GM18951 (cell line): Measurements from ENCODE around the gene NFILZ.
"Not testable (repeated sequence)": the region's sequence is repeated elsewhere in the genome, so short reads cannot be mapped to it uniquely, and the experiment has no call there.

Experiments
- POLR2A ChIP-seq: IDR thresholded peaks from 4 replicates; pipeline ENCODE4 v1.6.1; 2011; ENCODE audit warnings: mild to moderate bottlenecking; ENCODE audit not compliant: insufficient read length, insufficient read depth; ENCODE audit errors: extremely low read depth
- in situ Hi-C: fragments of 300-500 bp; cut with MboI; formaldehyde crosslinking; loops from one replicate; pipeline ENCODE4 v1.12.0; 2022; ENCODE audit warnings: low sequenced_read_pairs, mixed read lengths, inconsistent platforms; ENCODE audit not compliant: unreplicated experiment

NFILZ gene

DNA sequence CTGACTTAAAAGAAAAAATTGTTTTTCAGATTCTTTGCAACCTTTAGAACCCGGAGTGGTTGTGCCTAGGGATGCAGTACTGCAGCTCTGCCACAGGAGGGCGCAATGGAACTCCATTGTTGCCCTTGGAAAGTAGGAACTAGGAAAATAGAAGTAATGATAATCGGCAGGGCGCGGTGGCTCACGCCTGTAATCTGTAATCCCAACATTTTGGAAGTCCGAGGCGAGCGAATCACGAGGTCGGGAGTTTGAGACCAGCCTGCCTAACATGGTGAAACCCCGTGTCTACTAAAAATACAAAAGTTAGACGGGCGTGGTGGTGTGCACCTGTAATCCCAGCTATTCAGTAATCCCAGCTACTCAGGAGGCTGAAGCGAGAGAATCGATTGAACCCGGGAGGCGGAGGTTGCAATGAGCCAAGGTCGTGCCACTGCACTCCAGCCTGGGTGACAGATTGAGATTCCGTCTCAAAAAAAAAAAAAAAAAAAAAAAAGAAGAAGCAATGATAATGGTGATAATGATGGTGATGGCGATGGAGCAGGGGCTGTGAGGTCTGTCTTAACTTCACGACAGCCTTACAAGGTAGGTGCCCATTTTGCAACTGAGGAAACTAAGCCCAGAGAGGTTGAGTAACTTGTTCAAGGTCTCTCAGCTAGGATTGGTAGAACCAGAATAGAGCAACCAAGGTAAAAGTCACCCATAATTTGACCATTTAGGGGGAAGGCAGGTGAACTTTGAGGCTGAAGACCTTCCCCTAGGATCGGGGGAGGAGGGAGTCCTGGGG is 14.4 kb upstream of the NFILZ start:
- in situ Hi-C loops, result no loop called here
- no peak for TF ChIP-seq POLR2A

DNA sequence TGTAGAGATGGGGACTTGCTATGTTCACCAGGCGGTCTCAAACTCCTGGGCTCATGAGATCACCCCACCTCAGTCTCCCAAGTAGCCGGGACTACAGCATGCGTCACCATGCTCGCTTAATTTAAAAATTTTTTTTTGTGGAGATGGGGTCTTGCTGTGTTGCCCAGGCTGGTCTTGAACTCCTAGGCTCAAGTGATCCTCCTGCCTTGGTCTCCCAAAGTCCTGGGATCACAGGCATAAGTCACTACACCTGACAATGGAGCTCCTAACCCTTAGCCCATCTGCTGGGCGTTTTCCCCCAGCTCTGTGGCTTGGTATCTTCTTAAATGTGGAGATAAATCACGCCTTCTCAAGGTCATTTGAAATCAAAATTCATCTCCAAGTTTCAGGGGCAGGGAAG is 13.6 kb upstream of the NFILZ start:
- TF ChIP-seq POLR2A, result no peak
- in situ Hi-C loops, result no loop called here

DNA sequence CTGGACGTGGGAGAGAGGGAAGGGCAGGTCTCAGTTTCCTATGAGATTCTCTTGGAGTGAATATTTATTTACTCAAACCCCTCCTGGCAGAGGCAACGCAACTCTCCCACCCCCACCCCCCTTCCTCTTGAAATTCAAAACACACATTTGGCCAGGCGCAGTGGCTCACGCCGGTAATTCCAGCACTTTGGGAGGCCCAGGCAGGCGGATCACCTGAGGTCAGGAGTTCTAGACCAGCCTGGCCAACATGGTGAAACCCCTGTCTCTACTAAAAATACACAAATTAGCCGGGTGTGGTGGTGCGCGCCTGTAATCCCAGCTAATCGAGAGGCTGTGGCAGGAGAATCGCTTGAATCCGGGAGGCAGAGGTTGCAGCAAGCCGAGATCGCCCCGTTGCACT is 13.1 kb upstream of the NFILZ start:
- in situ Hi-C loops, result not testable (repeated sequence)

- in situ Hi-C loops, result no loop called here
- no peak for TF ChIP-seq POLR2A
Observed at GRCh38 chr19:8617984-8618383, 12.4 kb upstream of the NFILZ start.

- in situ Hi-C loops, result no loop called here
- no peak for TF ChIP-seq POLR2A
Observed at GRCh38 chr19:8618751-8619150, 11.7 kb upstream of the NFILZ start.

GRCh38 chr19:8622886-8623285 is 7.5 kb upstream of the NFILZ start:
- in situ Hi-C loops, result not testable (repeated sequence)

DNA sequence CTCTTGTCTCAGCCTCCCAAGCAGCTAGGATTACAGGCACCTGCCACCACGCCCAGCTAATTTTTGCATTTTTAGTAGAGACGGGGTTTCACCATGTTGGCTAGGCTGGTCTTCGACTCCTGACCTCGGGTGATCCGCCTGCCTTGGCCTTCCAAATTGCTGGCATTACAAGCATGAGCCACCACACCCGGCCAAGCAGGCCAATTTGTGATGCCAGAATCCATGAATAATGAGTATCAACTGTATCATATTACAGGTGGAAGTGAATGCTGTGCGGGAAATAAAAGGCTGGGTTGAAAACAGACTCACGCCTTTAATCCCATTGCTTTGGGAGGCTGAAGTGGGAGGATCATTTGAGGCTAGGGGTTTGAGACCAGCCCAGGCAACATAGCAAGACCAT is 3.6 kb upstream of the NFILZ start:
- no peak for TF ChIP-seq POLR2A
- in situ Hi-C loops, result no loop called here

GRCh38 chr19:8629184-8629583 is 1.2 kb upstream of the NFILZ start:
- in situ Hi-C loops, result no loop called here
- no peak for TF ChIP-seq POLR2A

DNA sequence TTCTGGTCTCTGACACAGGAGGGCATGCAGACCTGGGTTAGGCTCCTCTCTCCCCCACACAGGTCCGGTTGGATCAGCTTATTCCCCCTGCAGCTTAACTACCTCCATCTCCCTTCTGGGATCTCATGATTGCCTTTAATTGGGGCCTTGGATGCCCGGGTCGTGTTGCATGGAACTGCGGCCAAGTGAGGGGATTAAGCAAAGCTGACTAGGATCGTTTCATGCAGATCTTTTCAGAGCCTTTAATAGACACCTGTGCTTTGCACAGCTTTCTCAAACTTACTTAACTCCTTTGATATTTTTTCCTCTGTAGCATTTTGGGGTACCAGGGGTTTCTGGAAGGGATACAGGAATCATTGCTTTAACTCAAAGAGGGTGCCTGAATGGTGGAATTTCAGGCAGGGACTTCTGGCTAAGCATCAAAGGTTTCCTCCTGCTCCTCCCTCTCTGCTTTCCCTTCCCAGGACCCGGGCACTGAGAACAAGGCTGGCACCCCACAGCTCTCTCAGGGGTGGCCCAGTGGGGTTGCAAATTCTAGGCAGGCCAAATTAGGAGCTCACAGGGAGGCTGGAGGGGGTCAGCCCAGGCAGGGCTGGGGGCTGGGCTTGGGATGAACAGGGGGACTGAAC is 477 bp downstream of the NFILZ start:
- in situ Hi-C loops, result no loop called here
- TF ChIP-seq POLR2A, result no peak

DNA sequence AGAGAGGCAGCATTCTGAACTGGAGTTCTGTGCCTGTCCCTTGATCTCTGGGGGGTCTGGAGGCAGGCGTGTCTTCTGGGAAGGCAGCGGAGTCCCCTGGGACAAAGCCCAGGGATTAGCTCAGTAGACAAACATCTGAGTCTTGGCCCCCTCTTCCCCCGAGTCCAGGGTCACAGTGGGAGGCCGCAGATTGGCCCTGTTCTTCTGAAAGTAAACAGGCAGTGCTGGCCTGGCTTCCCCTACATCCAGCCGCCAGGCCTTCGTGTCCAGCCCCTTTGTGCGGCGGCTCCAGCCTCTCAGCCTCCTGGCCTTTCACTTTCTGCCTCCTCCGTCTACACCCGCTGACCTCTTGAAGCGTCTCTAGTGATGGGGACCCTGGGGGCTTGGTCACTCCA is 989 bp downstream of the NFILZ start:
- in situ Hi-C loops, result no loop called here
- no peak for TF ChIP-seq POLR2A

- no peak for TF ChIP-seq POLR2A
- in situ Hi-C loops, result no loop called here
Observed at GRCh38 chr19:8635422-8635821, 5.0 kb downstream of the NFILZ start.

DNA sequence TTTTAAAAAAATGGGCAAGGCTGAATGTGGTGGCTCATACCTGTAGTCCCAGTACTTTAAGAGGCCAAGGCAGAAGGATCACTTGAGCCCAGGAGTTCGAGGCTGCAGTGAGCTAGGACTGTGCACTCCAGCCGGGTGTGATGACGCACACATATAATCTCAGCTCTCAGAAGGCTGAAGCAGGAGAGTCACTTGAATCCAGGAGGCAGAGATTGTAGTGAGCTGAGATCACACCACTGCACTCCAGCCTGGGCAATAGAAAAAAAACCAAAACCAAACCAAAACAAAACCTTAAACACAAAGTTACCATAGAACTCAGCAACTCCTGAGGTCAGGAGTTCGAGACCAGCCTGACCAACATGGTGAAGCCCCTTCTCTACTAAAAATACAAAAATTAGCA is 6.6 kb downstream of the NFILZ start:
- in situ Hi-C loops, result not testable (repeated sequence)

- in situ Hi-C loops, result no loop called here
Observed at GRCh38 chr19:8638078-8638619, 7.7 kb downstream of the NFILZ start.

GRCh38 chr19:8639821-8640401 is 9.5 kb downstream of the NFILZ start:
- no peak for TF ChIP-seq POLR2A
- in situ Hi-C loops, result no loop called here

More at GRCh38 chr19:8638078-8638619, 7.7 kb downstream of the NFILZ start:
- no peak for TF ChIP-seq POLR2A
